OCI-LY3 (cell line): ENCODE data around the gene NSUN3.

Source experiments
- H2AFZ ChIP-seq: fragments of 200-600, 300-600 bp; shearing (Covaris generic); 2 replicates; pipeline ENCODE4 v1.6.0; 2014; ENCODE audit warnings: antibody characterized with exemption, low read depth, low read length
- H3K27ac ChIP-seq: fragments of 200-600, 300-600 bp; sonication (generic); 2 replicates; pipeline ENCODE4 v1.5.1; 2014; ENCODE audit warnings: mild to moderate bottlenecking, low read length, moderate library complexity, mixed read lengths
- H3K27me3 ChIP-seq: fragments of 200-600, 300-600 bp; sonication (generic); 2 replicates; pipeline ENCODE4 v1.6.1; 2014; ENCODE audit warnings: low read depth, low read length, mixed read lengths
- H3K36me3 ChIP-seq: fragments of 200-600, 300-600 bp; sonication (generic); replicated peaks from 2 replicates; pipeline ENCODE3; 2014; ENCODE audit warnings: low read depth, low read length, mixed read lengths
- H3K4me1 ChIP-seq: fragments of 300-600, 200-600 bp; sonication (generic); 2 replicates; pipeline ENCODE4 v1.6.1; 2014; ENCODE audit warnings: low read length, mixed read lengths
- H3K4me2 ChIP-seq: fragments of 200-600, 300-600 bp; sonication (generic); 2 replicates; pipeline ENCODE4 v1.6.1; 2014; ENCODE audit warnings: low read length, mixed read lengths
- H3K4me3 ChIP-seq: fragments of 300-600, 200-600 bp; sonication (generic); 2 replicates; pipeline ENCODE4 v1.5.1; 2014; ENCODE audit warnings: antibody characterized with exemption, mild to moderate bottlenecking, low read length, moderate library complexity
- H3K79me2 ChIP-seq: fragments of 300-600, 200-600 bp; shearing (Covaris generic); 2 replicates; pipeline ENCODE4 v1.6.1; 2014; ENCODE audit warnings: mild to moderate bottlenecking, low read length, mixed read lengths
- H3K9ac ChIP-seq: fragments of 300-600, 200-600 bp; shearing (Covaris generic); 2 replicates; pipeline ENCODE4 v1.6.0; 2014; ENCODE audit warnings: mild to moderate bottlenecking, low read length, moderate library complexity
- H3K9me3 ChIP-seq: fragments of 200-600, 300-600 bp; shearing (Covaris generic); 2 replicates; pipeline ENCODE4 v1.6.1; 2014; ENCODE audit warnings: low read length, mixed read lengths; ENCODE audit not compliant: insufficient read depth
- H4K20me1 ChIP-seq: fragments of 200-600, 300-600 bp; sonication (generic); 2 replicates; pipeline ENCODE4 v1.6.1; 2016; ENCODE audit warnings: low read length, mixed read lengths; ENCODE audit not compliant: insufficient read depth
- CTCF ChIP-seq: fragments of 200-600, 300-600 bp; sonication (generic); IDR thresholded peaks from 2 replicates; pipeline ENCODE4 v1.5.1; 2014; ENCODE audit warnings: antibody characterized with exemption, low read length, low read depth
- EZH2phosphoT487 ChIP-seq: fragments of 200-600 bp; shearing (Covaris generic); IDR thresholded peaks from 2 replicates; pipeline ENCODE4 v1.6.1; 2018; ENCODE audit warnings: antibody characterized with exemption, mixed run types, low read depth

NSUN3 gene

GRCh38 chr3:94173673-94174434 lies 111.0 kb downstream of the NSUN3 start:
- no peak for TF ChIP-seq CTCF
- H3K4me3 ChIP-seq, result no peak overlapping the region
- no peak overlapping the region for H3K27ac ChIP-seq
- no peaks in the 10 kb centered on the region for H3K27me3 ChIP-seq
- no peaks in the 10 kb centered on the region for H3K79me2 ChIP-seq
- no peaks in the 10 kb centered on the region for H3K4me1 ChIP-seq
- no peak overlapping the region for H3K4me2 ChIP-seq
- no peak overlapping the region for H2AFZ ChIP-seq
- H3K9ac ChIP-seq, result no peak overlapping the region
- no peaks in the 10 kb centered on the region for H3K9me3 ChIP-seq
- H3K36me3 ChIP-seq, result no peaks in the 10 kb centered on the region
- H4K20me1 ChIP-seq, result no peaks in the 10 kb centered on the region

GRCh38 chr3:94175677-94176076 lies 112.8 kb downstream of the NSUN3 start:
- no peaks in the 10 kb centered on the region for H4K20me1 ChIP-seq
- TF ChIP-seq CTCF (no peak), EZH2phosphoT487 (no peak)
- H2AFZ ChIP-seq, result no peak overlapping the region
- H3K4me2 ChIP-seq, result no peak overlapping the region
- H3K27ac ChIP-seq, result no peak overlapping the region
- no peaks in the 10 kb centered on the region for H3K36me3 ChIP-seq
- no peaks in the 10 kb centered on the region for H3K9me3 ChIP-seq
- no peaks in the 10 kb centered on the region for H3K79me2 ChIP-seq
- no peaks in the 10 kb centered on the region for H3K4me1 ChIP-seq
- no peak overlapping the region for H3K9ac ChIP-seq
- H3K4me3 ChIP-seq, result no peak overlapping the region
- H3K27me3 ChIP-seq, result no peaks in the 10 kb centered on the region

- Histone ChIP-seq H3K4me1 (no peaks in the 10 kb centered on the region), H3K9ac (no peak overlapping the region), H3K36me3 (no peaks in the 10 kb centered on the region), H3K9me3 (no peaks in the 10 kb centered on the region), H2AFZ (peak overlapping the region; percentile 73), H3K27ac (no peak overlapping the region), H3K4me3 (peak overlapping the region; percentile 51), H3K79me2 (no peaks in the 10 kb centered on the region), H4K20me1 (no peaks in the 10 kb centered on the region), H3K4me2 (peak overlapping the region; percentile 61), H3K27me3 (no peaks in the 10 kb centered on the region)
- TF ChIP-seq CTCF (no peak), EZH2phosphoT487 (no peak)
Observed at GRCh38 chr3:94176988-94177745, 114.3 kb downstream of the NSUN3 start.
